Measurements from ENCODE around the gene MFSD12. TPM values are rescaled to one million over a fixed set of nuclear protein-coding genes. Genes with fewer than 3 reads are reported as not detected.

MFSD12 gene
- total and polyA plus RNA-seq, 4 donors = 9.4 to 43.6 (median 24.6) TPM

GRCh38 chr19:3512562-3513228 lies 44.7 kb downstream of the MFSD12 start (continued):
- TF ChIP-seq EGR1 (IDR thresholded peaks at IDR 0.05; ENCODE audit: low read depth in 2 of 2) (no peak), SP1 (IDR thresholded peaks at IDR 0.05) (no peak), HNF4A (conservative IDR thresholded peaks at IDR 0.05) (no peak), JUND (IDR thresholded peaks at IDR 0.05) (no peak), ATF3 (IDR thresholded peaks at IDR 0.05) (no peak), GABPA (IDR thresholded peaks at IDR 0.05 in 1 of 2, conservative IDR thresholded peaks at IDR 0.05 in 1 of 2) (no peak), TAF1 (conservative IDR thresholded peaks at IDR 0.05) (no peak), REST (IDR thresholded peaks at IDR 0.05) (no peak)

GRCh38 chr19:3511506-3512251 lies 45.7 kb downstream of the MFSD12 start:
- H3K4me1 ChIP-seq (ENCODE audit: control insufficient read depth in 4 of 4, insufficient read depth in 4 of 4, low read length in 3 of 4) = peaks cover 22 to 81% (median 65%) of the 10 kb centered on the region in 4 donors
- no peak overlapping the region for H3K27ac ChIP-seq (ENCODE audit: low read depth in 1 of 2, low read length in 2 of 2)
- TF ChIP-seq RXRA (IDR thresholded peaks at IDR 0.05) (no peak), GABPA (IDR thresholded peaks at IDR 0.05 in 1 of 2, conservative IDR thresholded peaks at IDR 0.05 in 1 of 2) (no peak), SP1 (IDR thresholded peaks at IDR 0.05) (no peak), EGR1 (IDR thresholded peaks at IDR 0.05; ENCODE audit: low read depth in 2 of 2) (no peak), YY1 (IDR thresholded peaks at IDR 0.05) (no peak), REST (IDR thresholded peaks at IDR 0.05) (no peak), FOXA2 (IDR thresholded peaks at IDR 0.05) (no peak), ATF3 (IDR thresholded peaks at IDR 0.05) (no peak), RAD21 (IDR thresholded peaks at IDR 0.05) (no peak), MAX (IDR thresholded peaks at IDR 0.05) (no peak), JUND (IDR thresholded peaks at IDR 0.05) (no peak), FOXA1 (IDR thresholded peaks at IDR 0.05) (no peak), HNF4A (conservative IDR thresholded peaks at IDR 0.05) (no peak), NR2F2 (IDR thresholded peaks at IDR 0.05) (no peak)
- no peak overlapping the region for H3K4me3 ChIP-seq (ENCODE audit: low read depth in 1 of 3, low read length in 3 of 3)
- H3K9me3 ChIP-seq (ENCODE audit: control insufficient read depth in 4 of 4, low read length in 3 of 4) = no peaks in the 10 kb centered on the region
- WGBS = 73% methylated on average over 26 of the region's 26 CpGs
- H3K27me3 ChIP-seq (ENCODE audit: control insufficient read depth in 4 of 4, insufficient read depth in 4 of 4, low read length in 3 of 4) = no peaks in the 10 kb centered on the region
- H3K9ac ChIP-seq (ENCODE audit: low read depth in 1 of 2, low read length in 2 of 2) = no peak overlapping the region
- H3K36me3 ChIP-seq (ENCODE audit: control insufficient read depth in 4 of 4, insufficient read depth in 3 of 4, low read depth in 1 of 4, low read length in 3 of 4) = no peaks in the 10 kb centered on the region
- DNase-seq (ENCODE audit: low spot score) = no peak

All from liver (tissue), 9 donors.